Measurements from ENCODE around the gene FOS. TPM values are rescaled to one million over a fixed set of nuclear protein-coding genes. Genes with fewer than 3 reads are reported as not detected.

The FOS gene
- total and polyA plus RNA-seq, 2 of the 4 experiments (the other 2 are of a cell fraction) = 53.6 to 171 TPM

GRCh38 chr14:75231320-75231719 lies 47.3 kb upstream of the FOS start:
- intact Hi-C loops (cut with micrococcal nuclease) (no loop called here), dilution Hi-C loops (cut with HindIII; ENCODE audit: low sequenced_read_pairs, unreplicated experiment) (no loop called here), in situ Hi-C loops (cut with MboI; ENCODE audit: low sequenced_read_pairs) (no loop called here)
- Histone ChIP-seq H3K9ac (ENCODE audit: low read depth, low read length) (no peak overlapping the region), H2BK15ac (ENCODE audit: low read depth, low read length) (no peak overlapping the region), H4K20me1 (ENCODE audit: insufficient read depth, low read length) (no peaks in the 10 kb centered on the region), H3K79me1 (ENCODE audit: low read depth in 1 of 2, low read length in 2 of 2) (no peaks in the 10 kb centered on the region), H4K5ac (ENCODE audit: low read depth, low read length) (no peak overlapping the region), H2BK120ac (ENCODE audit: low read depth, low read length) (no peak overlapping the region), H3K4me3 (ENCODE audit: insufficient read depth, low read depth, low read length) (no peak overlapping the region), H3K56ac (ENCODE audit: extremely low read depth, insufficient read depth, low read length) (no peak overlapping the region), H3K9me1 (ENCODE audit: insufficient read depth, low read length) (0 out of 2 replicates have a peak, but pooled peaks cover 5% of the 10 kb centered on the region), H3K23ac (ENCODE audit: low read depth, low read length) (no peak overlapping the region), H3K36me3 (ENCODE audit: control insufficient read depth, insufficient read depth, low read length) (no peaks in the 10 kb centered on the region), H3K27me3 (ENCODE audit: control insufficient read depth, insufficient read depth, low read length) (no peaks in the 10 kb centered on the region), H2BK5ac (ENCODE audit: low read depth, low read length, poor library complexity, severe bottlenecking) (no peak overlapping the region), H3K9me3 (ENCODE audit: control insufficient read depth, insufficient read depth, low read length) (no peaks in the 10 kb centered on the region), H4K91ac (ENCODE audit: insufficient read depth, low read depth, low read length) (no peak overlapping the region), H4K8ac (ENCODE audit: low read depth in 2 of 2, low read length in 2 of 2) (no peak overlapping the region), H3K18ac (ENCODE audit: low read depth, low read length) (no peak overlapping the region), H3K14ac (replicated peaks; ENCODE audit: low read depth, low read length) (no peak overlapping the region), H3K4me2 (ENCODE audit: low read depth, low read length) (no peak overlapping the region), H2BK20ac (ENCODE audit: low read depth, low read length) (no peak overlapping the region), H3K4ac (ENCODE audit: low read depth, low read length) (no peak overlapping the region), H3K27ac (ENCODE audit: insufficient read depth, low read length) (no peak overlapping the region), H2AFZ (replicated peaks; ENCODE audit: low read length, poor library complexity) (no peak overlapping the region), H2AK5ac (ENCODE audit: low read depth, low read length) (no peak overlapping the region), H3K4me1 (ENCODE audit: control insufficient read depth, insufficient read depth, low read length) (no peaks in the 10 kb centered on the region; the same call in 1 of the 2 replicates), H2AK9ac (replicated peaks; ENCODE audit: low read depth, low read length, poor library complexity) (no peak overlapping the region)
- ChIA-PET POLR2A (ENCODE audit: unreplicated experiment) (no interaction called here), CTCF (no interaction called here)
- ATAC-seq (ENCODE audit: low read depth) = no peak
- DNase-seq = no peak
- no TSS peak for BruUV-seq (replicated peaks)
- TF ChIP-seq SMC3 (IDR thresholded peaks at IDR 0.05; ENCODE audit: low read depth, low read length) = no peak
- no peak for TF ChIP-seq POLR2A (IDR thresholded peaks at IDR 0.05; ENCODE audit: low read depth, low read length)
- TF ChIP-seq RFX5 (IDR thresholded peaks at IDR 0.05; ENCODE audit: low read depth, low read length) = no peak
- no peak for TF ChIP-seq BHLHE40 (IDR thresholded peaks at IDR 0.05; ENCODE audit: low read depth, low read length)
- no peak for TF ChIP-seq CTCF (conservative IDR thresholded peaks at IDR 0.05; ENCODE audit: low read depth, low read length)
- no peak for TF ChIP-seq ELK1 (IDR thresholded peaks at IDR 0.05; ENCODE audit: borderline replicate concordance, low read depth, low read length)
- no peak for TF ChIP-seq NFE2L2 (IDR thresholded peaks at IDR 0.05; ENCODE audit: low read depth, low read length)
- TF ChIP-seq USF2 (IDR thresholded peaks at IDR 0.05; ENCODE audit: low read depth, low read length) = no peak
- no peak for TF ChIP-seq FOS (IDR thresholded peaks at IDR 0.05; ENCODE audit: low read depth, low read length)
- no peak for TF ChIP-seq MAFK (IDR thresholded peaks at IDR 0.05; ENCODE audit: low read depth, low read length)
- TF ChIP-seq RCOR1 (IDR thresholded peaks at IDR 0.05; ENCODE audit: insufficient replicate concordance, low read length) = no peak
- TF ChIP-seq RAD21 (IDR thresholded peaks at IDR 0.05; ENCODE audit: low read length) = no peak
- TF ChIP-seq CEBPB (IDR thresholded peaks at IDR 0.05; ENCODE audit: low read depth, low read length) = no peak
- TF ChIP-seq MXI1 (IDR thresholded peaks at IDR 0.05; ENCODE audit: borderline replicate concordance, low read depth, low read length) = no peak
- no CpG with 5 or more reads among the region's 2 CpGs for WGBS, 2 experiments (ENCODE audit: extremely low coverage in 2 of 2, insufficient read length in 1 of 2)

Measured in IMR-90 (cell line).